ENCODE data around the gene PANK1.

Gene PANK1

DNA sequence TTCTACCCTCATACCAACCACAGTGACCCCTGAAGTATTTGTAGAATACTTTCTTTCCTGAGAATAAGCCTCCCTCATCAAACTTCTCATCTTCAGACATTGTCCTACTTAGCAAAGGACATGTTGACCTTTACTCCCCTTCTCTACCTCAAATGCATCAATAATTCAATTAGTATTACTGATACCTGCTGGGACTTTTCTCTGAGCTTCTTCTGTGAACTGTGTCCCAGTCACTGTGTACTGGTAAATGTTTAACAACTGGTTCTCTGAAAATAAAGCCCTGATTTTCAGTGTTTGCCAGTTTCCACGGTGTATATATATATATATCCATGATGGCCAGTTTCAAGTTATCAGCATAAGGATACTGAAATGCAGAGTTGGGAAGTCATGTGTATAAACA, 12.2 kb downstream of the PANK1 start:
- no peaks in the 10 kb centered on the region for H3K79me2 ChIP-seq (ENCODE audit: low read length)
- no peak overlapping the region for H3K4me2 ChIP-seq (ENCODE audit: low read depth, low read length)
- H3F3A ChIP-seq (ENCODE audit: insufficient read depth, low read length) = no peaks in the 10 kb centered on the region
- H3K36me3 ChIP-seq (replicated peaks; ENCODE audit: insufficient read depth, low read length) = no peaks in the 10 kb centered on the region
- H3K9ac ChIP-seq (ENCODE audit: low read length) = no peak overlapping the region
- no peak overlapping the region for H3K27ac ChIP-seq (ENCODE audit: low read length)
- no peak for DNase-seq
- no peaks in the 10 kb centered on the region for H3K27me3 ChIP-seq (replicated peaks; ENCODE audit: insufficient read depth, low read length)
- TF ChIP-seq, protein P1, sequence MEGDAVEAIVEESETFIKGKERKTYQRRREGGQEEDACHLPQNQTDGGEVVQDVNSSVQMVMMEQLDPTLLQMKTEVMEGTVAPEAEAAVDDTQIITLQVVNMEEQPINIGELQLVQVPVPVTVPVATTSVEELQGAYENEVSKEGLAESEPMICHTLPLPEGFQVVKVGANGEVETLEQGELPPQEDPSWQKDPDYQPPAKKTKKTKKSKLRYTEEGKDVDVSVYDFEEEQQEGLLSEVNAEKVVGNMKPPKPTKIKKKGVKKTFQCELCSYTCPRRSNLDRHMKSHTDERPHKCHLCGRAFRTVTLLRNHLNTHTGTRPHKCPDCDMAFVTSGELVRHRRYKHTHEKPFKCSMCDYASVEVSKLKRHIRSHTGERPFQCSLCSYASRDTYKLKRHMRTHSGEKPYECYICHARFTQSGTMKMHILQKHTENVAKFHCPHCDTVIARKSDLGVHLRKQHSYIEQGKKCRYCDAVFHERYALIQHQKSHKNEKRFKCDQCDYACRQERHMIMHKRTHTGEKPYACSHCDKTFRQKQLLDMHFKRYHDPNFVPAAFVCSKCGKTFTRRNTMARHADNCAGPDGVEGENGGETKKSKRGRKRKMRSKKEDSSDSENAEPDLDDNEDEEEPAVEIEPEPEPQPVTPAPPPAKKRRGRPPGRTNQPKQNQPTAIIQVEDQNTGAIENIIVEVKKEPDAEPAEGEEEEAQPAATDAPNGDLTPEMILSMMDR (IDR thresholded peaks at IDR 0.05; ENCODE audit: low read length) = no peak
- TF ChIP-seq EZH2 (optimal IDR thresholded peaks at IDR 0.05; ENCODE audit: low read depth, low read length) (no peak), EZH2phosphoT487 (IDR thresholded peaks at IDR 0.05; ENCODE audit: low read length) (no peak)
- no peak overlapping the region for H3K4me3 ChIP-seq (ENCODE audit: low read length)
- H3K9me2 ChIP-seq (replicated peaks; ENCODE audit: insufficient read depth, low read length) = no peaks in the 10 kb centered on the region
- H4K20me1 ChIP-seq (ENCODE audit: insufficient read depth, low read length) = no peaks in the 10 kb centered on the region
- H3K4me1 ChIP-seq (ENCODE audit: low read length) = no peaks in the 10 kb centered on the region
- no peak overlapping the region for H2AFZ ChIP-seq (ENCODE audit: low read length)
- no peaks in the 10 kb centered on the region for H3K9me3 ChIP-seq (replicated peaks; ENCODE audit: insufficient read depth, low read length)

DNA sequence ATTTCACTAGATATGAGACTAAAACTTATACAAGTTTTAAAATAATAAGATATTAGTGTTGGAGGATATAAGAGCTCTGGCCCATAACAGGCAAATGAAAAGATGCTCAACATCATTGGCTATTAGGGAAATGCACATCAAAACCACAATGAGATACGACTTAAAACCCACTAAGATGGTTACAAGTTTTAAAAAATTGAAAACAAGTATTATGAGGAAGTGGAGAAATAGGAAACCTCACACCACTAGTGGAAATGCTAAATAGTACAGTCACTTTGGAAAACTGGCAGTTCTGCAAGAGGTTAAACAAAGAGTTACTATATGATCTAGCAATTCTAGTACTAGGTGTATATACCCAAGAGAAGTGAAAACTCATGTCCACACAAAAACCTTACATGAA, 17.2 kb downstream of the PANK1 start:
- H3K27me3 ChIP-seq (replicated peaks; ENCODE audit: insufficient read depth, low read length) = no peaks in the 10 kb centered on the region
- H3K9me2 ChIP-seq (replicated peaks; ENCODE audit: insufficient read depth, low read length) = no peaks in the 10 kb centered on the region
- no peak overlapping the region for H3K4me2 ChIP-seq (ENCODE audit: low read depth, low read length)
- TF ChIP-seq, protein P1 (IDR thresholded peaks at IDR 0.05; ENCODE audit: low read length) = no peak
- no peak overlapping the region for H3K4me3 ChIP-seq (ENCODE audit: low read length)
- H3K9me3 ChIP-seq (replicated peaks; ENCODE audit: insufficient read depth, low read length) = no peaks in the 10 kb centered on the region
- no peaks in the 10 kb centered on the region for H4K20me1 ChIP-seq (ENCODE audit: insufficient read depth, low read length)
- no peaks in the 10 kb centered on the region for H3K36me3 ChIP-seq (replicated peaks; ENCODE audit: insufficient read depth, low read length)
- H3K27ac ChIP-seq (ENCODE audit: low read length) = no peak overlapping the region
- H3K79me2 ChIP-seq (ENCODE audit: low read length) = no peaks in the 10 kb centered on the region
- H3K9ac ChIP-seq (ENCODE audit: low read length) = no peak overlapping the region
- H2AFZ ChIP-seq (ENCODE audit: low read length) = no peak overlapping the region
- DNase-seq = no peak
- H3K4me1 ChIP-seq (ENCODE audit: low read length) = no peaks in the 10 kb centered on the region
- H3F3A ChIP-seq (ENCODE audit: insufficient read depth, low read length) = no peaks in the 10 kb centered on the region

DNA sequence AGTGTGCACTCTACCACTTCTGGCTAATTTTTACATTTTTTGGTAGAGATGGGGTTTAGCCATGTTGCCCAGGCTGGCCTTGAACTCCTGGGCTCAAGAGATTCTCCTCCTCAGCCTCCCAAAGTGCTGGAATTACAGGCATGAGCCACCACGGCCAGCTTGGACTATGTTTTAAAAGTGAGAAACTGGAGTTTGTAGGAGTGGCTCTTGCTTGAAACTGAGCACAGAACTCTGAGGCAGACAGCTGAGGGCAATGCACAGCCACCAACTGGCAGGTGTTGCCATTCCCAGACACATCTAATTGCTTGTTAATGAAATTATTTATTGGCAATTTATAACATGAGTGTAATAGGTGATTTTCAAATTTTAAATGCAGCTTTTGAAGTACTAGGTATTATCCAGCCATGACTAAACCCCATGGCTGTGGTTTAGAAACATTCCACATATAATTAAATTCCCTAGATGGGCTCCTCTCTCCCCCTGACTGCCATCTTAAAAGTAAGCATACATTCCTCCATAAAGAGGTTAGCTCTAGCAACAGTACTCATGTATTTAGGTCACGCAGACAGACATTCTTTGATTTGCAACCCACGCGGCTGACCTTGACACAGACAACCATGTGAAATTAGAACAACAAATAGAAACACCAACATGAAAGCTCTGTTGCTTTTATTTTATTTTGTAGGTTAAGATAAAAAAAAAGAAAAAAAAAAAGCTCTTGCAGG, 19.8 kb downstream of the PANK1 start:
- Histone ChIP-seq H3K27me3 (replicated peaks; ENCODE audit: insufficient read depth, low read length) (no peaks in the 10 kb centered on the region), H3K9ac (ENCODE audit: low read length) (no peak overlapping the region), H3K4me1 (ENCODE audit: low read length) (no peaks in the 10 kb centered on the region), H3K9me3 (replicated peaks; ENCODE audit: insufficient read depth, low read length) (no peaks in the 10 kb centered on the region), H2AFZ (ENCODE audit: low read length) (no peak overlapping the region), H3K9me2 (replicated peaks; ENCODE audit: insufficient read depth, low read length) (no peaks in the 10 kb centered on the region), H3K4me3 (ENCODE audit: low read length) (no peak overlapping the region), H3K36me3 (replicated peaks; ENCODE audit: insufficient read depth, low read length) (no peaks in the 10 kb centered on the region), H3K4me2 (ENCODE audit: low read depth, low read length) (no peak overlapping the region), H3K27ac (ENCODE audit: low read length) (no peak overlapping the region), H3K79me2 (ENCODE audit: low read length) (no peaks in the 10 kb centered on the region), H4K20me1 (ENCODE audit: insufficient read depth, low read length) (no peaks in the 10 kb centered on the region), H3F3A (ENCODE audit: insufficient read depth, low read length) (no peaks in the 10 kb centered on the region)
- TF ChIP-seq, protein P1 (IDR thresholded peaks at IDR 0.05; ENCODE audit: low read length) = no peak
- TF ChIP-seq EZH2 (optimal IDR thresholded peaks at IDR 0.05; ENCODE audit: low read depth, low read length) (no peak), EZH2phosphoT487 (IDR thresholded peaks at IDR 0.05; ENCODE audit: low read length) (no peak)
- DNase-seq = no peak
